ENCODE data around the gene PAQR6. TPM values are rescaled to one million over a fixed set of nuclear protein-coding genes. Genes with fewer than 3 reads are reported as not detected.

Gene PAQR6
- total and polyA plus RNA-seq, 9 donors = 0.25 to 1.8 (median 0.73) TPM

DNA sequence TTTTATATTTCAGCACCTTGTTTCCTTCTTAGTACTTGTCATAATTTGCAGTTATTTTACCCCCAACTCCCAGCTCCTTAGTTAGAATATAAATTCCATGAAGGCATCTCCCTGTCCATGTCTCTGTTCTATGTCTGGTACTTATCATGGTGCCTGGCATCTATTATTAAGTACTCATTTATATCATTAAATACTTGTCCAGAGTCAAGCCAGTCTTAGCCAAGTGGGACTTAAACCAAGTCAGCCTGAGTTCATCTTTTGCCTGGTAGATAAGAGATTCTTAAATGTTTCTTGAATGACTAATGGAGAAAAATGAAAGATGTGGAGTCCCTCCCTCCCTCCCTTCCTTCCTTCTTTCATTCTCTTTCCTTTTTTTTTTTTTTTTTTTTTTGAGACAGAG is 44.5 kb downstream of the PAQR6 start:
- no peak overlapping the region for H3K4me3 ChIP-seq
- TF ChIP-seq, protein P1, sequence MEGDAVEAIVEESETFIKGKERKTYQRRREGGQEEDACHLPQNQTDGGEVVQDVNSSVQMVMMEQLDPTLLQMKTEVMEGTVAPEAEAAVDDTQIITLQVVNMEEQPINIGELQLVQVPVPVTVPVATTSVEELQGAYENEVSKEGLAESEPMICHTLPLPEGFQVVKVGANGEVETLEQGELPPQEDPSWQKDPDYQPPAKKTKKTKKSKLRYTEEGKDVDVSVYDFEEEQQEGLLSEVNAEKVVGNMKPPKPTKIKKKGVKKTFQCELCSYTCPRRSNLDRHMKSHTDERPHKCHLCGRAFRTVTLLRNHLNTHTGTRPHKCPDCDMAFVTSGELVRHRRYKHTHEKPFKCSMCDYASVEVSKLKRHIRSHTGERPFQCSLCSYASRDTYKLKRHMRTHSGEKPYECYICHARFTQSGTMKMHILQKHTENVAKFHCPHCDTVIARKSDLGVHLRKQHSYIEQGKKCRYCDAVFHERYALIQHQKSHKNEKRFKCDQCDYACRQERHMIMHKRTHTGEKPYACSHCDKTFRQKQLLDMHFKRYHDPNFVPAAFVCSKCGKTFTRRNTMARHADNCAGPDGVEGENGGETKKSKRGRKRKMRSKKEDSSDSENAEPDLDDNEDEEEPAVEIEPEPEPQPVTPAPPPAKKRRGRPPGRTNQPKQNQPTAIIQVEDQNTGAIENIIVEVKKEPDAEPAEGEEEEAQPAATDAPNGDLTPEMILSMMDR (IDR thresholded peaks at IDR 0.05) = no peak
- TF ChIP-seq POLR2A (IDR thresholded peaks at IDR 0.05) (no peak), EP300 (IDR thresholded peaks at IDR 0.05) (no peak)
- H3K27me3 ChIP-seq = no peaks in the 10 kb centered on the region
- H3K36me3 ChIP-seq = no peaks in the 10 kb centered on the region
- intact Hi-C loops (cut with DNase I) = no loop called here
- no peaks in the 10 kb centered on the region for H3K9me3 ChIP-seq
- no peaks in the 10 kb centered on the region for H3K4me1 ChIP-seq (ENCODE audit: insufficient read depth)
- DNase-seq = no peak
- no peak overlapping the region for H3K27ac ChIP-seq

DNA sequence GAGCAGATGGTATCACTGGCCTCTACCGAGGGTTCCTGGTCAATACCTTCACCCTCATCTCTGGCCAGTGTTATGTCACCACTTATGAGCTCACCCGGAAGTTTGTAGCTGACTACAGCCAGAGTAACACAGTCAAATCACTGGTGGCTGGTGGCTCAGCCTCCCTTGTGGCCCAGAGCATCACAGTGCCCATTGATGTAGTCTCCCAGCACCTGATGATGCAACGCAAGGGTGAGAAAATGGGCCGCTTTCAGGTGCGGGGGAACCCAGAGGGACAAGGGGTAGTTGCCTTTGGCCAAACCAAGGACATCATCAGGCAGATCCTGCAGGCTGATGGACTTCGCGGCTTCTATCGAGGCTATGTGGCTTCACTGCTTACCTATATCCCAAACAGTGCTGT is 47.8 kb downstream of the PAQR6 start:
- intact Hi-C loops (cut with DNase I) = no loop called here
- H3K4me1 ChIP-seq (ENCODE audit: insufficient read depth) = no peaks in the 10 kb centered on the region
- no peaks in the 10 kb centered on the region for H3K9me3 ChIP-seq
- H3K4me3 ChIP-seq = no peak overlapping the region
- H3K27ac ChIP-seq = no peak overlapping the region
- no peak for DNase-seq
- no peaks in the 10 kb centered on the region for H3K36me3 ChIP-seq
- WGBS, 3 donors = 92 to 97% (median 95%) methylated on average over 8 of the region's 8 CpGs
- TF ChIP-seq EP300 (IDR thresholded peaks at IDR 0.05) (no peak), POLR2A (IDR thresholded peaks at IDR 0.05) (no peak)
- TF ChIP-seq, protein P1 (IDR thresholded peaks at IDR 0.05) = no peak
- no peaks in the 10 kb centered on the region for H3K27me3 ChIP-seq

DNA sequence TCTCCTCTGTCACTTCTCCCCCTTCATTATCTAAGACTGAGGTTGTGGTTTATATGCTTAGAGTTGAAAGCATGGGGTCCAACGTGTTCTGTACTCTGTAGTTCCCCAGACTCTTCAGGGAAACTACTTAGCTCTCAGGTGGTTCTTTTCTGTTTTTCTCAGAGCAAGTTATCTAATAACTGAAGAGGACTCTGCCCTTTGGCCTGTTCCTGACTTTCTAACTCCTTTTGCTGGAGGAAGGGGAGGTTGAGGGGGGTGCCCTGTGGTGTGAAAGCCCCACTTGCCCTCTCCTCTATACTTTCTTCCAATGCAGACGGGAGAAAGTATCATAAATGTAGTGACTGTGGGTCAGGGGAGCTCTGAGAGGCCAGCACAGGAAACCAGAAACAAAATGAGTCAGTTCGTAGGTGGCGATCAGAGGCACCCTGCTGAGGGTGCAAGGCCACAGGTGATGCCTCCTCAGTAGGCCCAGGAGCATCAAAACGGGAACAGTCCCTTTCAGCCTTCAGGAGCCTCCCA is 49.0 kb downstream of the PAQR6 start:
- Histone ChIP-seq H3K27me3 (no peaks in the 10 kb centered on the region), H3K4me3 (no peak overlapping the region), H3K4me1 (ENCODE audit: insufficient read depth) (no peaks in the 10 kb centered on the region), H3K27ac (no peak overlapping the region), H3K9me3 (no peaks in the 10 kb centered on the region), H3K36me3 (no peaks in the 10 kb centered on the region)
- no peak for DNase-seq
- WGBS, 3 donors = 76 to 83% (median 81%) methylated on average over 5 of the region's 5 CpGs
- intact Hi-C loops (cut with DNase I) = no loop called here
- TF ChIP-seq, protein P1 (IDR thresholded peaks at IDR 0.05) = no peak
- TF ChIP-seq POLR2A (IDR thresholded peaks at IDR 0.05) (no peak), EP300 (IDR thresholded peaks at IDR 0.05) (no peak)

DNA sequence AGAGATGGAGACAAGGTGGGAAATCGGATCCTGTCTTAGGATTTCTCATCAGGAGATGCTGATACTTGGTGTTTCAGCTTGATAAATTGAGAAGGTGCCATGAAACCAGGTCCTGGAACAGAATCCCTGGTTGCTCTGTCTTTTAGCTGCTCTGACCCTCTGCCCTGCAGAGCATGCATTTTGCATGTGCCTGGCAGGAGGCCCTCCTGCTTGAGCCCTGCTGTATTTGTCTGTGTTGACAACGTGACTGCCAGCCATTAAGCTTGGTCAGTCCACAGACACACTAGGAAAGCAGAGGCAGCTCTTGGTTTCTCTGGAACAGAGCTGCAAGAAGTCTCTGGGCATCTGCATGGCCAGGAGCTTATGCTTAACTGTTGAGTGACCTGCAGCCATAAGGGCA is 51.4 kb downstream of the PAQR6 start:
- Histone ChIP-seq H3K9me3 (no peaks in the 10 kb centered on the region), H3K4me3 (no peak overlapping the region), H3K27ac (no peak overlapping the region), H3K27me3 (no peaks in the 10 kb centered on the region), H3K36me3 (no peaks in the 10 kb centered on the region), H3K4me1 (ENCODE audit: insufficient read depth) (no peaks in the 10 kb centered on the region)
- intact Hi-C loops (cut with DNase I) = no loop called here
- 64 to 72% (median 70%) methylated on average over 2 of the region's 2 CpGs for WGBS, 3 donors
- DNase-seq = no peak
- TF ChIP-seq, protein P1 (IDR thresholded peaks at IDR 0.05) = no peak
- no peak for TF ChIP-seq POLR2A (IDR thresholded peaks at IDR 0.05)
- no peak for TF ChIP-seq EP300 (IDR thresholded peaks at IDR 0.05)
